Endodermal cell (in vitro differentiated cells): ENCODE results near the gene NDRG3. TPM values are rescaled to one million over a fixed set of nuclear protein-coding genes. Genes with fewer than 3 reads are reported as not detected.
A peak's percentile ranks its signal among the peaks of the same experiment; 100 is the strongest.

Source experiments
- DNase-seq: peaks from one replicate; pipeline ENCODE4 v3.0.0-alpha.2; 2017
- H3K27ac ChIP-seq: 2 replicates; pipeline ENCODE4 v1.5.1; 2013; ENCODE audit warnings: mild to moderate bottlenecking, low read depth, low read length, moderate library complexity
- H3K27me3 ChIP-seq: 2 replicates; pipeline ENCODE4 v1.6.1; 2013; ENCODE audit warnings: mild to moderate bottlenecking, low read length, moderate library complexity; ENCODE audit not compliant: insufficient read depth, control insufficient read depth, poor library complexity, severe bottlenecking
- H3K36me3 ChIP-seq: 2 replicates; pipeline ENCODE4 v1.7.0; 2013; ENCODE audit warnings: mild to moderate bottlenecking, low read length, moderate library complexity; ENCODE audit not compliant: control insufficient read depth, insufficient read depth
- H3K4me1 ChIP-seq: one replicate; pipeline ENCODE4 v1.7.0; 2013; ENCODE audit warnings: low read length; ENCODE audit not compliant: control insufficient read depth, insufficient read depth
- H3K4me3 ChIP-seq: 2 replicates; pipeline ENCODE4 v1.5.1; 2013; ENCODE audit warnings: mild to moderate bottlenecking, low read length, moderate library complexity
- H3K9ac ChIP-seq: 2 replicates; pipeline ENCODE4 v1.6.1; 2013; ENCODE audit warnings: mild to moderate bottlenecking, low read length, moderate library complexity; ENCODE audit not compliant: poor library complexity, severe bottlenecking; ENCODE audit errors: extremely low read depth
- H3K9me3 ChIP-seq: 2 replicates; pipeline ENCODE4 v1.6.1; 2013; ENCODE audit warnings: mild to moderate bottlenecking, low read length, moderate library complexity; ENCODE audit not compliant: control insufficient read depth
- H3K27ac Mint-ChIP-seq: 2 replicates; pipeline ENCODE4 v1.8.0; 2020; ENCODE audit warnings: mixed read lengths
- H3K27me3 Mint-ChIP-seq: 2 replicates; pipeline ENCODE4 v1.8.0; 2021; ENCODE audit warnings: mild to moderate bottlenecking, mixed read lengths; ENCODE audit not compliant: insufficient read depth
- H3K36me3 Mint-ChIP-seq: 2 replicates; pipeline ENCODE4 v1.8.0; 2020; ENCODE audit warnings: low read depth, mixed read lengths
- H3K4me1 Mint-ChIP-seq: 2 replicates; pipeline ENCODE4 v1.8.0; 2020; ENCODE audit warnings: mixed read lengths
- H3K4me3 Mint-ChIP-seq: 2 replicates; pipeline ENCODE4 v1.8.0; 2020; ENCODE audit warnings: mild to moderate bottlenecking, moderate library complexity, mixed read lengths
- H3K9me3 Mint-ChIP-seq: 2 replicates; pipeline ENCODE4 v1.8.0; 2020; ENCODE audit warnings: mild to moderate bottlenecking, mixed read lengths
- CTCF ChIP-seq: fragments of 200-600 bp; sonication (generic); conservative IDR thresholded peaks from 2 replicates; pipeline ENCODE4 v1.5.0; 2021; ENCODE audit warnings: antibody characterized with exemption, mild to moderate bottlenecking
- WGBS, 2 experiments: methylation state at CpG; one replicate each; pipeline versions ENCODE4 v1.1.5 to v1.1.7; 2013; ENCODE audit warnings: missing lambda C conversion rate in 2 of 2, mixed read lengths in 1 of 2; ENCODE audit not compliant: insufficient coverage in 1 of 2, insufficient read length in 1 of 2; 5-methylcytosine and 5-hydroxymethylcytosine counted together
- total RNA-seq, 2 donors: library from RNA; stranded (reverse); fragmentation: NEBNext Ultra II Directional in 1 of 2; extraction: Animal tissue kit (Norgen Biotek cat#: 25700) in 1 of 2; gene quantifications; 2 replicates in 1 of 2; 3 replicates in 1 of 2; pipeline ENCODE4 v1.2.1, GENCODE V29; 2021

Gene NDRG3
- total RNA-seq, 2 donors from 2014 or later: 24.6 to 26.1 TPM

GRCh38 chr20:36741072-36741471, 4.8 kb downstream of the NDRG3 start:
- WGBS, 2 experiments: 87 to 90% methylated on average over 4 of the region's 4 CpGs
- H3K36me3 Mint-ChIP-seq: no peaks in the 10 kb centered on the region
- no peak overlapping the region for H3K27ac Mint-ChIP-seq

GRCh38 chr20:36737183-36737499, 8.7 kb downstream of the NDRG3 start:
- 80 to 95% methylated on average over 4 to 6 of the region's 6 CpGs for WGBS, 2 experiments
- H3K4me1 ChIP-seq: peaks cover 29% of the 10 kb centered on the region
- peaks cover 44% of the 10 kb centered on the region for H3K4me1 Mint-ChIP-seq
- no peaks in the 10 kb centered on the region for H3K27me3 Mint-ChIP-seq
- no peak for TF ChIP-seq CTCF
- H3K27me3 ChIP-seq: no peaks in the 10 kb centered on the region
- H3K27ac ChIP-seq: no peak overlapping the region
- H3K9me3 Mint-ChIP-seq: no peaks in the 10 kb centered on the region
- H3K4me3 Mint-ChIP-seq: no peak overlapping the region
- H3K36me3 ChIP-seq: no peaks in the 10 kb centered on the region
- H3K4me3 ChIP-seq: no peak overlapping the region
- H3K9ac ChIP-seq: no peak overlapping the region
- no peaks in the 10 kb centered on the region for H3K36me3 Mint-ChIP-seq
- no peak overlapping the region for H3K27ac Mint-ChIP-seq
- no peaks in the 10 kb centered on the region for H3K9me3 ChIP-seq
- no peak for DNase-seq

More at GRCh38 chr20:36741072-36741471, 4.8 kb downstream of the NDRG3 start:
- Histone ChIP-seq H3K9me3 (no peaks in the 10 kb centered on the region), H3K4me3 (no peak overlapping the region), H3K27me3 (no peaks in the 10 kb centered on the region), H3K4me1 (peaks cover 13% of the 10 kb centered on the region), H3K27ac (no peak overlapping the region), H3K9ac (no peak overlapping the region), H3K36me3 (no peaks in the 10 kb centered on the region)
- DNase-seq: no peak
- peaks cover 26% of the 10 kb centered on the region for H3K4me1 Mint-ChIP-seq
- H3K27me3 Mint-ChIP-seq: no peaks in the 10 kb centered on the region
- no peak overlapping the region for H3K4me3 Mint-ChIP-seq
- no peaks in the 10 kb centered on the region for H3K9me3 Mint-ChIP-seq
- TF ChIP-seq CTCF: no peak

- Mint-ChIP-seq H3K4me3 (no peak overlapping the region), H3K36me3 (no peaks in the 10 kb centered on the region), H3K27ac (peak overlapping the region; percentile 35), H3K4me1 (peaks cover 45% of the 10 kb centered on the region), H3K9me3 (no peaks in the 10 kb centered on the region), H3K27me3 (no peaks in the 10 kb centered on the region)
- Histone ChIP-seq H3K27ac (no peak overlapping the region), H3K9ac (no peak overlapping the region), H3K9me3 (no peaks in the 10 kb centered on the region), H3K4me3 (no peak overlapping the region), H3K4me1 (peaks cover 30% of the 10 kb centered on the region), H3K27me3 (no peaks in the 10 kb centered on the region), H3K36me3 (no peaks in the 10 kb centered on the region)
- DNase-seq: peak; percentile 77
- 64 to 88% methylated on average over 2 to 3 of the region's 3 CpGs for WGBS, 2 experiments
- no peak for TF ChIP-seq CTCF
These were observed 9.3 kb downstream of the NDRG3 start for GRCh38 chr20:36736451-36737182.
